NCI-H1417 (cell line): Measurements from ENCODE around the gene TSPYL6.
A peak's percentile ranks its signal among the peaks of the same experiment; 100 is the strongest.
"Not testable (repeated sequence)": the region's sequence is repeated elsewhere in the genome, so short reads cannot be mapped to it uniquely, and the experiment has no call there.

ENCODE experiments used
- DNase-seq, 3 experiments: peaks; one replicate each; lab custom pipeline; 2025; lab: John Stamatoyannopoulos, UW

Gene TSPYL6

DNA sequence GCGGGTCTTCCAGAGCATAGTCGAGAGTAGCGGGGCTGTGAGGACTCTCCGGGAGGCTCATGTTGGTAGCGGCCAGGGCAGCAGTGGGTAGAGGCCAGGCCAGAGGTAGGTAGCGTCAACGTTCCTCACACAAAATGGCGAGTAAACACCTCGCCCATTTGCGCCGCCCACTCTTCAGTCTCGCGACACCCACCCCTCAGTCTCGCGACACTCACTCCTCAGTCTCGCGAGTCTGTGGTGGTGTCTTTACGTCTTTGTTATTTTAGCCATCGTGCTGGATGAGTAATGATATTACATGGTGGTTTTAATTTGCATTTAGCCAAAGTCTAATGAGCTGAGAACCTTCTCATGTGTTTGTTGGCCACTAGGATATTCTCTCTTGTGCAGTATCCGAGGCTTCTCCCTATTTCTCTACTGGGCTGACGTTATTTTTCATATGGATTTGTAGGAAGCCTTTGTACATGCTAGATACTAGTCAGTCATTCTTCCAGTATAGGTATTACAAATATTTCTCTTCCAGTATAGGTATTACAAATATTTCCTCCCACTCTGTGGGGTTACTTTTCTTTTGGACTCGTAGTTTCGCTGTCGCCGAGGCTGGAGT, at the start of gene TSPYL6:
Gene TSPYL6 (minus strand): TSS at position 139 of the 604 bp plus-strand sequence. CDS start 78 bp downstream, at position 61.
- no peak for DNase-seq

DNA sequence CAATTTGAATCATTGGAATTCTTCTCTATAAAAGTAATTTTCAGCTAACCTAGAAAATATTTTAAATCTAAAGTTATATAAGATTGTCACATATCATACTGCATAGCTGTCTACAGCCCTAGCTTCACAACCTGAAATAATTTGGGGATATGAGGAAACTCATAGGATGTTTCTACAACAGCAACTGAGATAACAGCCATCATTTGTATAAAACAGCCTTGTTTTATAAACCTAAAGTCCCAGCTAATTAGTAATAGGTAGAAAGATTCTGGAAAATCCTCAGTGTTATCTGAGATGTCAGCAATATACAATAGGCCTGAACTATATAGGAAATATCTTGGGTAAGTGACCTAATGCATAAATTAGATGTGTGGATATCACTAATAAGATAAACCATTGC, 47.6 kb upstream of the TSPYL6 start:
- DNase-seq = no peak

DNA sequence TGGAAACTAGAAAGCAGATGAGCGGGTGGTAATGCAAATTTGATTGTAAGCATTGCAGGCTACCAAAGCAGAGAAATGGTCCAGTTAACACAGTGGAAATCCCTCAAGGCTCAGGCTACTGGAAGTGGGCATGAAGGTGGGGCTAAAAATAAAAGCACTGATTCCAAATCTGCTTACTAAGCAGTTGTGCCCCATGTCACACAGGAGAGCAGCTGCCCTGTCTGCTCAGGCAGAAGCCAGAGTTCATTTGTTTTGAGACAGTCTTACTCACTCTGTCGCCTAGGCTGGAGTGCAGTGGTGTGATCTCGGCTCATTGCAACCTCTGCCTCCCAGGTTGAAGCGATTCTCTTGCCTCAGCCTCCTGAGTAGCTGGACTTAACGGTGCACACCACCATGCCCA, 42.5 kb upstream of the TSPYL6 start:
- no peak for DNase-seq

DNA sequence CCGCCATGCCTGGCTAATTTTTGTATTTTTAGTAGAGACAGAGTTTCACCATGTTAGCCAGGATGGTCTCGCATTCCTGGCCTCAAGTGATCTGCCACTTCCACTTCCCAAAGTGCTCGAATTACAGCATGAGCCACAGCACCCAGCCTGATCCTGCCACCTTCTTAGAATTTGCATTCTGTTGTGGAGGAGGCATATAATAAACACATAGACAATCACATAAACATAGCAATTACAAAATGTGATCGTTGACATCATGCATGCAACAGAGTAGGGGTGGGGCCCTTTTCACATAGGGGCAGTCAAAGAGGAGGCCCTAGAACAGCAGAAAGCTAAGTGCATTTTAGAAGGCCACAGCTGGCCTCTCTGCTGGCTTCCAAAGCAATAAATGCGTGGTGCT, 39.9 kb upstream of the TSPYL6 start:
- DNase-seq = no peak

DNA sequence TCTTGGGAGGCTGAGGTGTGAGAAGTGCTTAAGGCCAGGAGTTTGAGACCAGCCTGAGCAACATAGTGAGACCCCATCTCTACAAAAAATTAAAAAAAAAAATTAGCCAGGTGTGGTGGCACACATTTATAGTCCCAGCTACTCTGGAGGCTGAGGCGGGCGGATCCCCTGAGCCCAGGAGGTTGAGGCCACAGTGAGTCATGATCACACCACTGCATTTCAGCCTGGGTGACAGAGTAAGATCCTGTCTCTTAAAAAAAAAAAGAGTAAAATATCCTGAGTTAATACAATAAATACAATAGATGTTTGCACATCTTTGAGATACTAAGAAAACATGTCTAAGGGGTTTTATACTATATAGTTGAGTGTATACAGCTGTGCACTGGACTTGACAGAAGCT, 38.6 kb upstream of the TSPYL6 start:
- not testable (repeated sequence) for DNase-seq

- DNase-seq = no peak
These were observed 34.5 kb upstream of the TSPYL6 start for GRCh38 chr2:54290356-54291025.

GRCh38 chr2:54289917-54290316, 33.9 kb upstream of the TSPYL6 start:
- no peak for DNase-seq

GRCh38 chr2:54287532-54287931, 31.5 kb upstream of the TSPYL6 start:
- DNase-seq = peak in 1 of 3 experiments; percentile 38

GRCh38 chr2:54285451-54285850, 29.4 kb upstream of the TSPYL6 start:
- no peak for DNase-seq

- DNase-seq = no peak
These were observed 28.8 kb upstream of the TSPYL6 start for GRCh38 chr2:54284826-54285225.

GRCh38 chr2:54279385-54279784, 23.4 kb upstream of the TSPYL6 start:
- DNase-seq = no peak

GRCh38 chr2:54275541-54275940, 19.5 kb upstream of the TSPYL6 start:
- DNase-seq = no peak

GRCh38 chr2:54274781-54275242, 18.8 kb upstream of the TSPYL6 start:
- peak in 1 of 3 experiments; percentile 35 for DNase-seq

- DNase-seq = no peak
These were observed 16.0 kb upstream of the TSPYL6 start for GRCh38 chr2:54271843-54272627.

- no peak for DNase-seq
These were observed 15.2 kb upstream of the TSPYL6 start for GRCh38 chr2:54271189-54271588.

DNA sequence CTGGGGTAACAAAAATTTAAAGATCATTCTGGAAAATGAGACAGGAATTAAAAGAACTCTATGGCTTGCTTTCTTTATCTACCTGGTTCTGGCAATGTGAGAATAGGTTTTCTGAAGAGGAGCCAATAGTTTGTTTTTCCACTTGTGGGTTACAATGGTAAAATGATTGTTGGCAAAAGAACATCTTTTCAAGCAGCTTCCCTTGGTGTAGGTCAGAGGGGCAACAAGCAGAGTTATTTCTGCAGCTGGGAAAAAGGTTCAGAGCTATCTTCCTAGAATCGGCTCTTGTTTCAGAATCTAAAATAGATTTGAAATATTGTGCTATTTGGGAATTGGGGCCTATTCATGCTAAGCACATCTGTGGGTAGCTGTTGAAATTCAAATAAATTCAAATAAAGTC, 11.5 kb upstream of the TSPYL6 start:
- no peak for DNase-seq

DNA sequence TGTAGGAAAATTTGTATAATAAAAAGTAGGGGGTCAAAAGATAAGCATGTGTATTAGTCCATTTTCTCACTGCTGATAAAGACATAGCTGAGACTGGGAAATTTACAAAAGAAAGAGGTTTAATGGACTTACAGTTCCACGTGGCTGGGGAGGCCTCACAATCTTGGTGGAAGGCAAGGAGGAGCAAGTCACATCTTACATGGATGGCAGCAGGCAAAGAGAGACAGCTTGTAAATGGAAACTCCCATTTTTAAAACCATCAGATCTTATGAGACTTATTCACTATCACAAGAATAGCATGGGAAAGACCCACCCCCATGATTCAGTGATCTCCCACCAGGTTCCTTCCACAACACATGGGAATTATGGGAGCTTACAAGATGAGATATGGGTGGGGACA, 9.1 kb upstream of the TSPYL6 start:
- DNase-seq = not testable (repeated sequence)

GRCh38 chr2:54262015-54262765, 6.2 kb upstream of the TSPYL6 start:
- no peak for DNase-seq

GRCh38 chr2:54261537-54261936, 5.5 kb upstream of the TSPYL6 start:
- no peak for DNase-seq

GRCh38 chr2:54260241-54260595, 4.2 kb upstream of the TSPYL6 start:
- DNase-seq = no peak

GRCh38 chr2:54259413-54260240, 3.6 kb upstream of the TSPYL6 start:
- no peak for DNase-seq
